Activated CD4-positive, alpha-beta T cell treated with anti-CD3 and anti-CD28 coated beads, Interleukin-2, amount 50 U/mL, for 48 hours (primary cell): ENCODE measurements around the gene NAA16.
"Not testable (repeated sequence)": the region's sequence is repeated elsewhere in the genome, so short reads cannot be mapped to it uniquely, and the experiment has no call there.

ENCODE experiments used
- DNase-seq, 2 experiments: peaks; one replicate each; pipeline ENCODE4 v3.0.0-alpha.2; 2020

Gene NAA16

GRCh38 chr13:41411522-41411921, 100.5 kb downstream of the NAA16 start:
- peak; percentile 11 to 32 for DNase-seq

GRCh38 chr13:41413872-41414271, 102.8 kb downstream of the NAA16 start:
- no peak for DNase-seq

GRCh38 chr13:41416276-41416675, 105.2 kb downstream of the NAA16 start:
- no peak for DNase-seq

GRCh38 chr13:41418027-41418426, 107.0 kb downstream of the NAA16 start:
- DNase-seq: no peak

GRCh38 chr13:41418731-41419130, 107.7 kb downstream of the NAA16 start:
- no peak for DNase-seq

- DNase-seq: no peak
These were observed 108.1 kb downstream of the NAA16 start for GRCh38 chr13:41419206-41419605.

- no peak for DNase-seq
These were observed 109.1 kb downstream of the NAA16 start for GRCh38 chr13:41420146-41420545.

GRCh38 chr13:41421330-41421729, 110.3 kb downstream of the NAA16 start:
- DNase-seq: not testable (repeated sequence)

- DNase-seq: not testable (repeated sequence)
These were observed 110.9 kb downstream of the NAA16 start for GRCh38 chr13:41421983-41422382.

- DNase-seq: not testable (repeated sequence)
These were observed 112.2 kb downstream of the NAA16 start for GRCh38 chr13:41423259-41423658.

GRCh38 chr13:41424675-41425074, 113.6 kb downstream of the NAA16 start:
- DNase-seq: not testable (repeated sequence)

GRCh38 chr13:41426047-41426446, 115.0 kb downstream of the NAA16 start:
- DNase-seq: no peak
